Neural cell (in vitro differentiated cells): ENCODE data around the gene HIVEP3. TPM values are rescaled to one million over a fixed set of nuclear protein-coding genes. Genes with fewer than 3 reads are reported as not detected.

Source experiments
- H2AFZ ChIP-seq: fragments of 200-600, 300-800 bp; sonication (generic), shearing (Covaris generic); 2 replicates; pipeline ENCODE4 v1.6.0; 2014; ENCODE audit warnings: low read depth, mild to moderate bottlenecking, antibody characterized with exemption, low read length, moderate library complexity
- H3F3A ChIP-seq: fragments of 200-600 bp; shearing (Covaris generic); 2 replicates; pipeline ENCODE4 v1.6.1; 2016; ENCODE audit warnings: mild to moderate bottlenecking, moderate library complexity, mixed read lengths, antibody characterized with exemption, low read length; ENCODE audit not compliant: insufficient read depth, poor library complexity, severe bottlenecking
- H3K27ac ChIP-seq: fragments of 200-600, 300-800 bp; sonication (generic), shearing (Covaris generic); 2 replicates; pipeline ENCODE4 v1.5.1; 2014; ENCODE audit warnings: mild to moderate bottlenecking, low read length, moderate library complexity
- H3K27me3 ChIP-seq: fragments of 300-800, 200-600 bp; sonication (generic), shearing (Covaris generic); 2 replicates; pipeline ENCODE4 v1.6.0; 2014; ENCODE audit warnings: mild to moderate bottlenecking, low read depth, low read length, moderate library complexity; ENCODE audit not compliant: insufficient read depth
- H3K36me3 ChIP-seq: fragments of 300-800, 200-600 bp; sonication (generic), shearing (Covaris generic); 2 replicates; pipeline ENCODE4 v1.5.1; 2014; ENCODE audit warnings: mild to moderate bottlenecking, antibody characterized with exemption, low read length, moderate library complexity; ENCODE audit not compliant: insufficient read depth
- H3K4me2 ChIP-seq: fragments of 300-800, 200-600 bp; sonication (generic), shearing (Covaris generic); 2 replicates; pipeline ENCODE4 v1.6.0; 2014; ENCODE audit warnings: mild to moderate bottlenecking, low read length
- H3K4me3 ChIP-seq: fragments of 300-800, 200-600 bp; sonication (generic), shearing (Covaris generic); 2 replicates; pipeline ENCODE4 v1.5.1; 2014; ENCODE audit warnings: mild to moderate bottlenecking, low read length, moderate library complexity
- H3K79me2 ChIP-seq: fragments of 200-600 bp; shearing (Covaris generic); replicated peaks from 2 replicates; pipeline ENCODE4 v1.6.0; 2014; ENCODE audit warnings: mild to moderate bottlenecking, low read length, moderate library complexity; ENCODE audit not compliant: insufficient read depth
- H3K9ac ChIP-seq: fragments of 300-800, 200-600 bp; sonication (generic), shearing (Covaris generic); 2 replicates; pipeline ENCODE4 v1.6.1; 2016; ENCODE audit warnings: mild to moderate bottlenecking, low read length, mixed read lengths
- H3K9me2 ChIP-seq: fragments of 200-600 bp; shearing (Covaris generic); 2 replicates; pipeline ENCODE4 v1.6.1; 2016; ENCODE audit warnings: mild to moderate bottlenecking, low read length, mixed read lengths; ENCODE audit not compliant: insufficient read depth
- H3K9me3 ChIP-seq: fragments of 200-600, 300-800 bp; sonication (generic), shearing (Covaris generic); 2 replicates; pipeline ENCODE4 v1.6.1; 2016; ENCODE audit warnings: mild to moderate bottlenecking, mixed run types, low read length, moderate library complexity, mixed read lengths
- H4K20me1 ChIP-seq: fragments of 200-600 bp; shearing (Covaris generic); 2 replicates; pipeline ENCODE4 v1.6.1; 2016; ENCODE audit warnings: mild to moderate bottlenecking, mixed run types; ENCODE audit not compliant: insufficient read depth
- CTCF ChIP-seq: fragments of 450-650 bp; IDR thresholded peaks from 2 replicates; pipeline ENCODE4 v1.5.1; 2014; ENCODE audit warnings: antibody characterized with exemption, mild to moderate bottlenecking, moderate library complexity; ENCODE audit not compliant: poor library complexity, severe bottlenecking
- EP300 ChIP-seq: fragments of 450-650 bp; conservative IDR thresholded peaks from 2 replicates; pipeline ENCODE4 v1.6.1; 2014; ENCODE audit warnings: antibody characterized with exemption, mild to moderate bottlenecking, moderate library complexity; ENCODE audit not compliant: poor library complexity, severe bottlenecking
- EZH2 ChIP-seq: fragments of 200-600, 300-800 bp; shearing (Covaris generic), sonication (generic); IDR thresholded peaks from 2 replicates; pipeline ENCODE4 v1.6.1; 2014; ENCODE audit warnings: antibody characterized with exemption, low read length, borderline replicate concordance, mild to moderate bottlenecking; ENCODE audit not compliant: insufficient read depth, poor library complexity, severe bottlenecking
- MXI1 ChIP-seq: fragments of 450-650 bp; conservative IDR thresholded peaks from 2 replicates; pipeline ENCODE4 v1.6.1; 2014; ENCODE audit warnings: antibody characterized with exemption, mild to moderate bottlenecking; ENCODE audit not compliant: poor library complexity, severe bottlenecking
- POLR2AphosphoS5 ChIP-seq: IDR thresholded peaks from 2 replicates; pipeline ENCODE4 v1.6.1; 2012
- RAD21 ChIP-seq: fragments of 450-650 bp; conservative IDR thresholded peaks from 2 replicates; pipeline ENCODE4 v1.6.1; 2014; ENCODE audit warnings: antibody characterized with exemption, mild to moderate bottlenecking, moderate library complexity
- REST ChIP-seq: IDR thresholded peaks from 2 replicates; pipeline ENCODE4 v1.6.1; 2012; ENCODE audit warnings: borderline replicate concordance
- SMC3 ChIP-seq: fragments of 450-650 bp; conservative IDR thresholded peaks from 2 replicates; pipeline ENCODE4 v1.6.1; 2014; ENCODE audit warnings: antibody characterized with exemption, mild to moderate bottlenecking, moderate library complexity; ENCODE audit not compliant: poor library complexity
- TAF1 ChIP-seq: IDR thresholded peaks from 2 replicates; pipeline ENCODE4 v1.6.1; 2012; ENCODE audit warnings: low read depth
- polyA plus RNA-seq: library from polyadenylated mRNA; depleted of rRNA; stranded (reverse); fragments of >200 nt; gene quantifications from 2 replicates; pipeline ENCODE4 v1.2.3, GENCODE V29; 2014

Gene HIVEP3
- polyA plus RNA-seq, 1 donor from 2014 or later, result 2.6 TPM

GRCh38 chr1:41658431-41659158 is 260.1 kb downstream of the HIVEP3 start:
- Histone ChIP-seq H2AFZ (no peak overlapping the region), H3K4me3 (no peak overlapping the region), H3K4me2 (no peak overlapping the region), H3K79me2 (no peaks in the 10 kb centered on the region), H3K27me3 (peaks cover 22% of the 10 kb centered on the region), H3K36me3 (no peaks in the 10 kb centered on the region), H3K9ac (no peak overlapping the region), H3K9me2 (no peaks in the 10 kb centered on the region), H3K27ac (no peak overlapping the region), H3K9me3 (no peaks in the 10 kb centered on the region), H3F3A (no peaks in the 10 kb centered on the region), H4K20me1 (no peaks in the 10 kb centered on the region)
- no peak for TF ChIP-seq TAF1
- TF ChIP-seq EZH2, result no peak
- no peak for TF ChIP-seq SMC3

- Histone ChIP-seq H3K9me2 (no peaks in the 10 kb centered on the region), H2AFZ (no peak overlapping the region), H3K79me2 (no peaks in the 10 kb centered on the region), H3K27ac (no peak overlapping the region), H3K4me2 (no peak overlapping the region), H3K27me3 (peaks cover 22% of the 10 kb centered on the region), H3F3A (no peaks in the 10 kb centered on the region), H4K20me1 (no peaks in the 10 kb centered on the region), H3K4me3 (no peak overlapping the region), H3K9ac (no peak overlapping the region), H3K36me3 (no peaks in the 10 kb centered on the region), H3K9me3 (no peaks in the 10 kb centered on the region)
- TF ChIP-seq POLR2AphosphoS5 (no peak), EZH2 (no peak), EP300 (no peak), REST (no peak), MXI1 (no peak), SMC3 (no peak), TAF1 (no peak)
Observed at GRCh38 chr1:41657679-41658295, 260.9 kb downstream of the HIVEP3 start.

GRCh38 chr1:41656825-41657500 is 261.8 kb downstream of the HIVEP3 start:
- Histone ChIP-seq H3F3A (no peaks in the 10 kb centered on the region), H3K4me3 (no peak overlapping the region), H3K27me3 (peaks cover 22% of the 10 kb centered on the region), H2AFZ (no peak overlapping the region), H3K79me2 (no peaks in the 10 kb centered on the region), H3K4me2 (no peak overlapping the region), H3K9me3 (no peaks in the 10 kb centered on the region), H4K20me1 (no peaks in the 10 kb centered on the region), H3K36me3 (no peaks in the 10 kb centered on the region), H3K9ac (no peak overlapping the region), H3K9me2 (no peaks in the 10 kb centered on the region), H3K27ac (no peak overlapping the region)
- TF ChIP-seq TAF1 (no peak), EZH2 (no peak), POLR2AphosphoS5 (no peak), MXI1 (no peak), REST (no peak), CTCF (no peak), SMC3 (no peak), RAD21 (no peak), EP300 (no peak)
